HT1080 (cell line): Measurements from ENCODE around the gene EXOC3L4. TPM values are rescaled to one million over a fixed set of nuclear protein-coding genes. Genes with fewer than 3 reads are reported as not detected.
"Not testable (repeated sequence)": the region's sequence is repeated elsewhere in the genome, so short reads cannot be mapped to it uniquely, and the experiment has no call there.

ENCODE experiments used
- DNase-seq: peaks from one replicate; pipeline ENCODE4 v3.0.0-alpha.2; 2015; ENCODE audit warnings: low read depth
- total RNA-seq: library from RNA; depleted of rRNA; stranded (reverse); fragments of >200 nt; shearing (Covaris generic); gene quantifications from 2 replicates; pipeline ENCODE4 v1.2.3, GENCODE V29; 2014

Gene EXOC3L4
- total RNA-seq, 1 experiment from 2014 or later, result not detected

GRCh38 chr14:103119527-103119926 lies 25.0 kb downstream of the EXOC3L4 start:
- not testable (repeated sequence) for DNase-seq

GRCh38 chr14:103121121-103121845 lies 26.8 kb downstream of the EXOC3L4 start:
- no peak for DNase-seq

DNA sequence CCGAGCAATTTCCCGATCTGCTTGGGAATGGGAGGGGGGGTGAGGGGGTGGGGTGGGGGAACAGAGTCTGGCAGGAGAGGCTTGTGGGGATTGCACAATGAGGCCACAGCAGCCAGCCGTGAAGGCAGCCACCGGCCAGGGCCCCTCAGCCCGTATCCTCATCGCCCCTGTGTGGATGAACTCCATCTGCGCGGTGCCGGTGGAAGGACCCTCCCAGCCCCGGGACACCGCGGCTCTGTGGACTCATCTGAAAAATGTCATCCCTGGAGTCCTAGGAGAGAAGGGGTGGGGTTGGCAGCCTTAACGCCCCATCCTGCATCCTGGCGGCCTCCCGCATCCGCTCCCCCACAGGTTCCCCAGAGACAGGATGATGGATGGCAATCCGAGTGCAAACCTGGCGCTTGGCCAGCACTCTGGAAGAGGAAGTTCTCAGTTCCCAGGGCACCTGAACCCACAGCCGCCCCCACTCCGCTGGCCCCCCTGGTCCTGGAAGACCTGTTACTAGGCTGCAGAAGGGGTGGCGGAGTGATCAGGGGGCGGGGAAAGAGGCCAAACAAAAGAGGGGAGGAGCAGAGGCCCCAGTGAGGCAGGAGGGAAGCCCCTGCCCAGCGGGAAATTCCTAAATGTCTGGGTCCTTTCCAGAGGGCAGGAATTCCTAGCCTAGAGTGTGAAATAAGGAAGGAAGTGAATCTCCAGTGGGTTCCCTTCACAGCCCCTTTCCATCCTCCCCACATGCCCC lies 27.5 kb downstream of the EXOC3L4 start:
- peak; percentile 81 for DNase-seq

DNA sequence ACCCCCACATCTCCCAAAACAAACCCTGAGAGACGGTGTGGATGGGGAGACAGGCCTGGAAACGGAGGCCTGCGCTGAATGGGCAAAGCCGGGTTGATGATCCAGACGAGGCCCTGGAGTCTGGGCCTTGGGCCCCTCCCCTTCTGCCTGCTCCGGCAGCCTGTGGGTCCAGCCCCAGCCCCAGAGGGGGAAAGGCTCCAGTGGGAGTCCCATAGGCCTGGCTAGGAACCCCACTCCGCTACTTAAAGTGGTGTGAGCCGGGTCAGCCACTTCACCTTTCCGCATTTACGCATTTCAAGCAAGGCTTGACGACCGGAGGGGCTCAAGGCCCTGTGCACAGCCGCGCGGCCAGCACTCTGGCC lies 28.0 kb downstream of the EXOC3L4 start:
- no peak for DNase-seq

DNA sequence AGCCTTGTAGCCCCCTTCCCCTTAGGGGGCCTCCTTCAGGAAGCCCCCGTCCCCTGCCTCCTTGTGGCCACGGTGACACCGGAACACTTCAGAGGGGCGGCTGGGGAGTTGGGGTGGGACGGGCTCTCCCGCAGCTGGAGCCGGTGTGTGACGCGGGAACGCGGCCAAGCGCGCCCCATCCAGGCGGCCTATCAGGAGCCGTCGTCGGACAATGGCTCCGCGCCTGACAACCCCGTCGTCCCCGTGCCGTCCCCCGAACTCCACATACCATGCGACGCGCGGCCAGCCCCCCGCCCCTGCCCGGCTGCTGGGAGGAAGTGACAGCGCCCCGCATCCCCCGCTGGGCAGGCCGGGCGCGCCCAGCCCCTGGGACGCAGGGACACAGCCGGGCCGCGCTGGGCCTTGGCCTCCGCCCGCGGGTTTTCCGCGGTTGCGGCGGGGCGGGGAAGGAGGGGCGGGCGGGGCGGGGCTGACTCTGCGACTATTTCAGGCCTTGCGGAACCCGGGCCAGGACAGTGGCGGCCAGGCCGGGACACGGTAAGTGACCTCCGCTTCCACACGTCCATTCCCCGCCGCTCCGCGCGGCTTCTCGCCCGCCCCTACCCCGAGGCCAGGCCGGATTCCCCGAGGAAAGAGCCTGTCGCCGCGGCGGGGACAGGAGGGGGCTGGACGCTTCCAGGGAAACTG lies 28.6 kb downstream of the EXOC3L4 start, which contains the start of gene TNFAIP2:
TSS of gene TNFAIP2 (plus strand) at position 515 of the 687 bp plus-strand sequence. CDS start 2,997 bp downstream, outside the sequence.
- DNase-seq, result no peak

DNA sequence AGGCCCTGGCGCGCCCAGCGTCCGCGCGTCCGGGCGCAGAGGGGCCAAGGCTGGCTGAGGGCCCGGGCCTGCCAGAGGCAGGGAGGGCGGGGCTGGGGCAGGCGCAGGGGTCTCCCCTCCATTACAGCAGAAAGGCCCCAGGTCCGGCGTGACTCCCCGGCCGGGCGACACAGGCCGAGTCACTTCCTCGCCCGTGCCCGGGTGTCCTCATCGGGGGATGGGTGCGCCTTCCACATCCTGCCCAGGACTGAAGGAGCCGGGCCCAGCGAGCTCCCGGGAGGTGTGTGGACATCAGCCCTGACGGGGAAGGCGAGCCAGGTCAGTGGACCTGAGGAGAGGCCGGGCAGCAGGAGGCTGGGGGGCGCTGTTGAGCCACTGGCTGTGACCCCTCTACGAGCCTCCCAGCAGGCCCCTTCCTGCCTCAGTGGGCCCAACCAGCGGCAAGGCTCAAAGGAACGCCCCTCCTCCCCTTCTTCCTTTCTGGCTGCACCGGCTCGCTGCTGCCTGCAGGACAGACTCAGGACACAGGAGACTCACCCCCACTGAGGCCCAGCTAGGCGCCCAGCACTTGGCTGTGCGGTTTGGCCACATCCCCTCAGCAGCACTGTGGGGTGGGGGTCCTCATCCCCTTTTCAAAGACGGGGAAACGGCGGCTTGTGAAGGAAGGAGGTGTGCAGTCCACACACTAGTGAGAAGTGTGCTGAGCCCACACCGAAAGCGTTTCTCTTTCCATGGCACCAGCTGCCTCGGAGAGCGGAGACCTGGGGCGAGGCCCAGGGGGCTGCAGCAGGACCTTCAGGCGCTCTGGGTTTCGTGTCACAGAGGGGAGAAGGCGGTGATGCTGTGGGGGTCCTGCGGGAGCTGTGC lies 29.3 kb downstream of the EXOC3L4 start:
- DNase-seq, result peak; percentile 39

- DNase-seq, result no peak
These were observed 30.0 kb downstream of the EXOC3L4 start for GRCh38 chr14:103124501-103125001.

- no peak for DNase-seq
These were observed 30.9 kb downstream of the EXOC3L4 start for GRCh38 chr14:103125098-103126070.

DNA sequence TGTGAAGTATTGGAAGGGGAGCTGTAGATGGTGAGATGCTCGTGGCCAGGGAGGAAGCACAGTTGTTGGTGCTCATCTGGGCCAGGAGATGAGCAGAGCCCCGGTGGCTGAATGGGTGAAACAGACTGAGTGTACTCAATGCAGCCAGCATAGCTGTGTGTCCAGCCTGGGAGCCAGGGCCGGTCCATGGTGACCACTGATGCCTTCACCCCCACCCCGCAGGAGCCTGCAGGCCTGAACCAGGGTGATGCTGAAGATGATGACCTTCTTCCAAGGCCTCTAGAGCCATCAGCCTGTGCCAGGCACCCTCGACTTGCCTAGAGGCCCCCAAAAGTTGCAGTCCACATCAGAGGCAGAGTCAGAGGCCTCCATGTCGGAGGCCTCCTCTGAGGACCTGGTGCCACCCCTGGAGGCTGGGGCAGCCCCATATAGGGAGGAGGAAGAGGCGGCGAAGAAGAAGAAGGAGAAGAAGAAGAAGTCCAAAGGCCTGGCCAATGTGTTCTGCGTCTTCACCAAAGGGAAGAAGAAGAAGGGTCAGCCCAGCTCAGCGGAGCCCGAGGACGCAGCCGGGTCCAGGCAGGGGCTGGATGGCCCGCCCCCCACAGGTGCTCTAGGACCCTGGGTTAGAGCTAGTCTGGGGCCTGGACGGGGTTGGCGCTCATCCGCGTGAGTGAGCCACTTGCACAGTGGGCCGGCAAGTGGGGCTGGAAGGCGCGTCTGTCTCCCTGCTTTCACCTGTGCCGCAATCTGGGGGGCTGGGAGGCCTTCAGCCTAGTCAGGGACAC lies 31.8 kb downstream of the EXOC3L4 start:
- DNase-seq, result no peak

DNA sequence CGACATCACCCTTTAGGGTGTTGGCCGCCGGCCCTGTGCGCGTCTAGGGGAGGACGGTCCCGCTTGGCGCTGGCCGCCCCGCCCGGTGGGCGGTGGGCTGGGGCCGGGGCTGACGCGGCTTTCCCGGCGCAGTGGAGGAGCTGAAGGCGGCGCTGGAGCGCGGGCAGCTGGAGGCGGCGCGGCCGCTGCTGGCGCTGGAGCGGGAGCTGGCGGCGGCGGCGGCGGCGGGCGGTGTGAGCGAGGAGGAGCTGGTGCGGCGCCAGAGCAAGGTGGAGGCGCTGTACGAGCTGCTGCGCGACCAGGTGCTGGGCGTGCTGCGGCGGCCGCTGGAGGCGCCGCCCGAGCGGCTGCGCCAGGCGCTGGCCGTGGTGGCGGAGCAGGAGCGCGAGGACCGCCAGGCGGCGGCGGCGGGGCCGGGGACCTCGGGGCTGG lies 32.4 kb downstream of the EXOC3L4 start:
- DNase-seq, result no peak

GRCh38 chr14:103127356-103127755 lies 32.8 kb downstream of the EXOC3L4 start:
- DNase-seq, result no peak

- DNase-seq, result no peak
These were observed 33.5 kb downstream of the EXOC3L4 start for GRCh38 chr14:103127861-103128598.

DNA sequence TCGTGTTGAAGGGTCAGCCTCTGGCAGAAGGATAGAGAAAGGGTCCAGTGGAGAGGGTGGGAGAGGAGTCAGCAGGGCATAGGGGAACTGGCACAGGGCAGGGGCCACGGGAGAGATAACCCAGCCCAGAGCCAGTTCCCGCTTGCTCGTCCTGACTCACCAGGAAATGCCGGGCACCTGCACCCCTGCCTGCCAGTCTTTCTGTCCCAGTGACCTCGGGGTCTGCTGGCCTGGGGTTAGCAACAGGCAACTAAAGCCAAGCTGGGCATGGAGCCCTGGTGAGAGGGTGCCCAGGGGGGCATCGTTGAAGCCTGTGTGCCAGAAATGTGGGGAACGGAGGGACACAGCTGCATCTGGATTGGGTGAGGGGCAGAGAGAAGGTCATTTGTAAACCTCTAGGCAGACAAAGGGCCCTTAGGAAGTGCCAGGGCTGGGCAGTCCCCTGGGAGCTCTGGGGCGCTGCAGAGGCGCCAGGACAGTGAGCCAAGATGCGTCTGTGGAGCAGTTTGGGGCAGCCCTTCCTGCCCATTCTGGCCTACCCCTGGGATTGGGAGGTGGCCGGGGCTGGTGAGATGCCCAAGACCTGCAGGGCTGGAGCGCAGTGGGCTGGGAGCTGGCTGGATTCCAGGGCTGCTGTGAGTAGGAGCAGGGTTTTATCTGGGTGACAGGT lies 34.2 kb downstream of the EXOC3L4 start:
- DNase-seq, result peak; percentile 62

DNA sequence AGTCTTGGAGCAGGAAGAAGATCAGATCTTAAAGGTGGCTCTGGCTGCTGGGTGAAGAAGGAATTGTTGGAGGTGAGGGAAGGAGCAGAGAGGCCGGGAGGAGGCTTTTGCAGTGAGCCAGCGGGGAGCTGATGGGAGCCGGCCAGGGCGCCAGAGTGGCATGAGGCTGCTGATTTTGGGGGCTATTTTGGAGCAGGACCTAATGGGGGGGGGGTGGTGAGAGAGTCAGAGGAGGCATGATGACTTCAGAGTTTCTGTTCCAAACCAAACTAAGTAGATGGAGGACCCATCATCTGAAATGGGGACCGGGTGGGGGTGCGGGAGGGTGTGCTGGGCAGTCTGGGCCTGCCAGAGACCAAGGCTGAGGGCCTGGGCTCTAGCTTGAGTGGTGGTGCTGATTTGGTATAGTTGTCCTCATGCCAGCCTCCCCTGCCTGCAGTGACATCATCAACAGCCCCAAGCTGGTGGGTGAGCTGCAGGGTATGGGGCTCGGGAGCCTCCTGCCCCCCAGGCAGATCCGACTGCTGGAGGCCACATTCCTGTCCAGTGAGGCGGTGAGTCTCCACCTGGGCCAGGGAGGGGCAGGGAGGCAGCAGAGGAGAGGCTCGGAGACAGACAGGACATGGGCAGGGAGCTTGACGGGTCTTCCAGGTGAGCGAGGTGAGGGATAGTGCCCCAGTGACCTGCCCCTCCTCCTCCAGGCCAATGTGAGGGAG lies 34.9 kb downstream of the EXOC3L4 start:
- no peak for DNase-seq

GRCh38 chr14:103130017-103130764 lies 35.7 kb downstream of the EXOC3L4 start:
- no peak for DNase-seq

- peak; percentile 55 for DNase-seq
These were observed 36.4 kb downstream of the EXOC3L4 start for GRCh38 chr14:103130965-103131364.
